ENCODE results near the gene THSD4. TPM values are rescaled to one million over a fixed set of nuclear protein-coding genes. Genes with fewer than 3 reads are reported as not detected.

The THSD4 gene
- total and polyA plus RNA-seq, 7 donors, result 0.21 to 3.1 (median 1.8) TPM

DNA sequence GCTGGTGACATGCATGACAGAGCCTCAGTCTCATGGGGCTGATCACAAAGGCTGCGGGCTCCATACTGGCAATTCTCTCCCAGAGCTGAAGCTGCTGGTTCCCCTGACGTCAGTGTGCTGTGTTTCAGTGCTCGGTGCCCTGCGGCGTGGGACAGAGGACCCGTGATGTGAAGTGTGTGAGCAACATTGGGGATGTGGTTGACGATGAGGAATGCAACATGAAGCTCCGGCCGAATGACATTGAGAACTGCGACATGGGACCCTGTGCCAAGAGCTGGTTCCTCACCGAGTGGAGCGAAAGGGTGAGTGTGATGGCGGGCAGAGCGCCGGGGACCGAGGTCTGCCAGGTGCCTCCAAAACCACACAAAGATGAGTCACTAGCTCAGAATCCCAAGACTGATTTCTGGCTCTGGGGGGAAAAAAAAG, 633.0 kb downstream of the THSD4 start:
- intact Hi-C loops (cut with DNase I), result loop anchor here (5.0 to 10.0 kb wide), 3 partner anchors 54 to 406 kb away; no protein-coding TSS in a partner anchor
- ATAC-seq, result no peak

DNA sequence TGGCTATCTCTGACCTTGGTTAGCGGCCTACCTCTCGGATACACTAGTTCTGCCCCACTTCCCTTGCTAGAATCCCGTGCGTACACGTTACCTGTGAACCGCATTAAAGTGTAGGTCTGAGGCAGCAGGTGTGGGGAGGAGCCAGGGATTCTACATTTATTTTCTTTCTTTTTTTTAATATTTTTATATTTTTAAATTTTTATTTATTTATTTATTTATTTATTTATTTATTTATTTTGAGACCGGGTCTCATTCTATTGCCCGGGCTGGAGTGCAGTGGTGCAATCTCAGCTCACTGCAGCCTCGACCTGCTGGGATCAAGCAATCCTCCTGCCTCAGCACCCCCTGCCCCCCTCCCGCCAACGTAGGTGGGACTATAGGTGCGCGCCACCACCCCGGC, 634.2 kb downstream of the THSD4 start:
- no peak for DNase-seq
- ATAC-seq, result no peak
- Histone ChIP-seq H3K4me1 (no peaks in the 10 kb centered on the region), H3K27ac (no peak overlapping the region), H3K4me3 (no peak overlapping the region), H3K36me3 (ENCODE audit: insufficient read depth in 1 of 2, low read depth in 1 of 2) (no peaks in the 10 kb centered on the region), H3K9me3 (peaks cover 3% of the 10 kb centered on the region), H3K27me3 (ENCODE audit: insufficient read depth in 3 of 3, low read length in 2 of 3) (no peaks in the 10 kb centered on the region)
- intact Hi-C loops (cut with DNase I), result loop anchor here (5.0 to 10.0 kb wide), 3 partner anchors 53 to 405 kb away; no protein-coding TSS in a partner anchor
- 95 to 99% (median 98%) methylated on average over 14 of the region's 14 CpGs for WGBS, 3 donors
- TF ChIP-seq, protein P1, sequence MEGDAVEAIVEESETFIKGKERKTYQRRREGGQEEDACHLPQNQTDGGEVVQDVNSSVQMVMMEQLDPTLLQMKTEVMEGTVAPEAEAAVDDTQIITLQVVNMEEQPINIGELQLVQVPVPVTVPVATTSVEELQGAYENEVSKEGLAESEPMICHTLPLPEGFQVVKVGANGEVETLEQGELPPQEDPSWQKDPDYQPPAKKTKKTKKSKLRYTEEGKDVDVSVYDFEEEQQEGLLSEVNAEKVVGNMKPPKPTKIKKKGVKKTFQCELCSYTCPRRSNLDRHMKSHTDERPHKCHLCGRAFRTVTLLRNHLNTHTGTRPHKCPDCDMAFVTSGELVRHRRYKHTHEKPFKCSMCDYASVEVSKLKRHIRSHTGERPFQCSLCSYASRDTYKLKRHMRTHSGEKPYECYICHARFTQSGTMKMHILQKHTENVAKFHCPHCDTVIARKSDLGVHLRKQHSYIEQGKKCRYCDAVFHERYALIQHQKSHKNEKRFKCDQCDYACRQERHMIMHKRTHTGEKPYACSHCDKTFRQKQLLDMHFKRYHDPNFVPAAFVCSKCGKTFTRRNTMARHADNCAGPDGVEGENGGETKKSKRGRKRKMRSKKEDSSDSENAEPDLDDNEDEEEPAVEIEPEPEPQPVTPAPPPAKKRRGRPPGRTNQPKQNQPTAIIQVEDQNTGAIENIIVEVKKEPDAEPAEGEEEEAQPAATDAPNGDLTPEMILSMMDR (IDR thresholded peaks at IDR 0.05), result no peak

More for the DNA sequence above, 633.0 kb downstream of the THSD4 start:
- Histone ChIP-seq H3K9me3 (no peaks in the 10 kb centered on the region), H3K4me1 (no peaks in the 10 kb centered on the region), H3K4me3 (no peak overlapping the region), H3K36me3 (ENCODE audit: insufficient read depth in 1 of 2, low read depth in 1 of 2) (no peaks in the 10 kb centered on the region), H3K27me3 (ENCODE audit: insufficient read depth in 3 of 3, low read length in 2 of 3) (no peaks in the 10 kb centered on the region), H3K27ac (no peak overlapping the region)
- DNase-seq, result no peak
- WGBS, 3 donors, result 78 to 90% (median 90%) methylated on average over 16 of the region's 16 CpGs
- TF ChIP-seq, protein P1 (IDR thresholded peaks at IDR 0.05), result no peak

DNA sequence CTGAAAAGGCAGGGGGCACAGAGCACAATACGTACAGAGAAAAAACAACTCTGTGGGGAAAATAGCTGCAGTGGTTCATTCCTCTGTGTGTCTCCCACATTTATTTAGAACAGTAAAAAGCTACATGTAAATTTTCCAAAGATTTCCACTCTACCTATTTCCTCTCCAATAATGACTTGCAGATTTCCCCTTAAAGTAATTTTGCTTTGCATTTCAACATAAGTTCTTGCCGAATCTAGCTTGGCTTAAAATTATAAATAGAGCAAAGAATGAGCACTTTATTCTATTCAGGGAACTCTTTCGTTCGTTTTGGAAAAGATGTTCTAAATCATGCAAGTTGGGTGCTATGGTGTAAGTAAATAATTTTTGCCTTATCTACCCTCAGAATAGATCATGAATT, 636.9 kb downstream of the THSD4 start:
- DNase-seq (no peak), ATAC-seq (no peak)
- no peaks in the 10 kb centered on the region for H3K36me3 ChIP-seq (ENCODE audit: insufficient read depth in 1 of 2, low read depth in 1 of 2)
- no peaks in the 10 kb centered on the region for H3K4me1 ChIP-seq
- no peak overlapping the region for H3K27ac ChIP-seq
- no peak overlapping the region for H3K4me3 ChIP-seq
- WGBS, 3 donors, result 41 to 59% (median 47%) methylated on average over 4 of the region's 4 CpGs
- peaks cover 3% of the 10 kb centered on the region for H3K9me3 ChIP-seq
- intact Hi-C loops (cut with DNase I), result no loop called here
- H3K27me3 ChIP-seq (ENCODE audit: insufficient read depth in 3 of 3, low read length in 2 of 3), result no peaks in the 10 kb centered on the region
- TF ChIP-seq, protein P1 (IDR thresholded peaks at IDR 0.05), result no peak

DNA sequence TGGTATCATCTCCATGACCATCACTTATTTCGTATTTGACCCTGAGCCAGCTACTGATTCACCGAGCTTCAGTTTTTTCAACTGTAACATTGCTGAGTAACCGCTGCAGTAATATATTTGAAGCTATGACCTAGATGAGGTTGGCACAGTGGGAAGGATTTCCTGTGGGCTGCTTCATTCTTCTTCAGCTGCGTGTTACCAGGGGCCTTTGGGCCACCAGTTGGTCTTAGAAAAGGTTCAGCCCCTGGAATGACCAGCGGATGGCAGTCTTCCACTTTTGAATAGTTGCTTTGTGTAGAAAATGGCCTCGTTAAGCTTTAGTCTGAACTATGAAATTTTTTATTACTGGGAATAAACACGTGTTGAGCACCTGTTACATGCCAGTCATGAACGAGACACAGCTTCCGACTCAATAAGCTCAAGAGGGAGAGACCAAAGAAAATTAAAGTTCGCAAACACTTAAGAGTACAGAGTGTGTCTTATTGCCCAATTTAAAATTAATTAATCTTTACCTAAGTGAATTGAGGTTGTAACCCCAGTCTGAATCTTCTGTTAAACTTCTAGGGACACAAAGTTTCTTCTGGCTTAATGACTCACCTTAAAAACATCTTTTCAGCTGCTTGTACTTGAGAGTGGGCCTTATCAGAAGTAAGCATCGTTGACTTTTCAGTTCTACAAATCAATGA, 637.5 kb downstream of the THSD4 start:
- TF ChIP-seq, protein P1 (IDR thresholded peaks at IDR 0.05), result peak; percentile 31
- no peaks in the 10 kb centered on the region for H3K36me3 ChIP-seq (ENCODE audit: insufficient read depth in 1 of 2, low read depth in 1 of 2)
- ATAC-seq, result peak; percentile 84 to 89 (median 86)
- H3K4me3 ChIP-seq, result no peak overlapping the region
- H3K27me3 ChIP-seq (ENCODE audit: insufficient read depth in 3 of 3, low read length in 2 of 3), result no peaks in the 10 kb centered on the region
- 35 to 51% (median 35%) methylated on average over 11 of the region's 11 CpGs for WGBS, 3 donors
- DNase-seq, result peak in 1 of 2 donors; percentile 24
- H3K4me1 ChIP-seq, result no peaks in the 10 kb centered on the region
- H3K27ac ChIP-seq, result peak overlapping the region; percentile 11
- H3K9me3 ChIP-seq, result peaks cover 3% of the 10 kb centered on the region
- intact Hi-C loops (cut with DNase I), result no loop called here
